Loucy (cell line): ENCODE results near the gene ERF.

Source experiments
- H2AFZ ChIP-seq: fragments of 200-600 bp; sonication (generic); 2 replicates; pipeline ENCODE4 v1.6.0; 2016; ENCODE audit warnings: antibody characterized with exemption, mild to moderate bottlenecking, low read length, moderate library complexity
- H3F3A ChIP-seq: fragments of 200-600 bp; 2 replicates; pipeline ENCODE4 v1.6.0; 2016; ENCODE audit warnings: antibody characterized with exemption, low read depth, mild to moderate bottlenecking
- H3K27me3 ChIP-seq: fragments of 200-600 bp; sonication (generic); 2 replicates; pipeline ENCODE4 v1.6.1; 2014; ENCODE audit warnings: low read length, mild to moderate bottlenecking; ENCODE audit not compliant: insufficient read depth, poor library complexity, severe bottlenecking
- H3K36me3 ChIP-seq: fragments of 200-600 bp; sonication (generic); 2 replicates; pipeline ENCODE4 v1.6.1; 2016; ENCODE audit warnings: low read length; ENCODE audit not compliant: insufficient read depth
- H3K4me1 ChIP-seq: fragments of 200-600 bp; sonication (generic); 2 replicates; pipeline ENCODE4 v1.5.1; 2014; ENCODE audit warnings: low read length, mild to moderate bottlenecking; ENCODE audit not compliant: insufficient read depth, poor library complexity, severe bottlenecking
- H3K4me2 ChIP-seq: fragments of 200-600 bp; sonication (generic); 2 replicates; pipeline ENCODE4 v1.6.0; 2014; ENCODE audit warnings: antibody characterized with exemption, low read length, low read depth, mild to moderate bottlenecking; ENCODE audit not compliant: poor library complexity, severe bottlenecking
- H3K4me3 ChIP-seq: fragments of 200-600 bp; sonication (generic); 2 replicates; pipeline ENCODE4 v1.5.1; 2014; ENCODE audit warnings: low read length, mild to moderate bottlenecking, mixed read lengths; ENCODE audit not compliant: poor library complexity, severe bottlenecking
- H3K79me2 ChIP-seq: fragments of 200-600 bp; sonication (generic); 2 replicates; pipeline ENCODE4 v1.6.1; 2014; ENCODE audit warnings: low read length; ENCODE audit not compliant: insufficient read depth
- H3K9ac ChIP-seq: fragments of 200-600 bp; sonication (generic); 2 replicates; pipeline ENCODE4 v1.6.0; 2014; ENCODE audit warnings: mild to moderate bottlenecking, low read depth, low read length, moderate library complexity; ENCODE audit not compliant: poor library complexity, severe bottlenecking
- H3K9me2 ChIP-seq: fragments of 200-600 bp; sonication (generic); replicated peaks from 2 replicates; pipeline ENCODE4 v1.6.1; 2016; ENCODE audit warnings: low read depth, low read length, mixed read lengths
- H3K9me3 ChIP-seq: fragments of 200-600 bp; sonication (generic); 2 replicates; pipeline ENCODE4 v1.6.1; 2014; ENCODE audit warnings: mild to moderate bottlenecking, antibody characterized with exemption, low read length, low read depth; ENCODE audit not compliant: insufficient read depth
- H4K20me1 ChIP-seq: fragments of 200-600 bp; sonication (generic); 2 replicates; pipeline ENCODE4 v1.6.0; 2014; ENCODE audit warnings: antibody characterized with exemption, low read length, mild to moderate bottlenecking; ENCODE audit not compliant: insufficient read depth, poor library complexity, severe bottlenecking
- CTCF ChIP-seq: fragments of 200-600 bp; sonication (generic); conservative IDR thresholded peaks from 2 replicates; pipeline ENCODE4 v1.5.1; 2014; ENCODE audit warnings: mild to moderate bottlenecking, antibody characterized with exemption, low read length
- EZH2phosphoT487 ChIP-seq: fragments of 200-600 bp; IDR thresholded peaks from 2 replicates; pipeline ENCODE4 v1.6.1; 2018; ENCODE audit warnings: antibody characterized with exemption, mild to moderate bottlenecking, moderate library complexity, borderline replicate concordance

The ERF gene

GRCh38 chr19:42281827-42282762 lies 27.2 kb upstream of the ERF start:
- Histone ChIP-seq H3K36me3 (peaks cover 3% of the 10 kb centered on the region; the same call in 1 of the 2 replicates), H2AFZ (no peak overlapping the region), H3K4me3 (peak overlapping the region; percentile 74), H3K9me2 (no peaks in the 10 kb centered on the region), H3K9ac (peak overlapping the region; percentile 76), H3K79me2 (peaks cover 39% of the 10 kb centered on the region), H4K20me1 (peaks cover 20% of the 10 kb centered on the region), H3K27me3 (no peaks in the 10 kb centered on the region), H3K9me3 (no peaks in the 10 kb centered on the region), H3K4me2 (peak overlapping the region; percentile 87), H3K4me1 (peaks cover 54% of the 10 kb centered on the region), H3F3A (peaks cover 5% of the 10 kb centered on the region; the same call in 1 of the 2 replicates)
- no peak for TF ChIP-seq EZH2phosphoT487
- TF ChIP-seq CTCF = no peak

DNA sequence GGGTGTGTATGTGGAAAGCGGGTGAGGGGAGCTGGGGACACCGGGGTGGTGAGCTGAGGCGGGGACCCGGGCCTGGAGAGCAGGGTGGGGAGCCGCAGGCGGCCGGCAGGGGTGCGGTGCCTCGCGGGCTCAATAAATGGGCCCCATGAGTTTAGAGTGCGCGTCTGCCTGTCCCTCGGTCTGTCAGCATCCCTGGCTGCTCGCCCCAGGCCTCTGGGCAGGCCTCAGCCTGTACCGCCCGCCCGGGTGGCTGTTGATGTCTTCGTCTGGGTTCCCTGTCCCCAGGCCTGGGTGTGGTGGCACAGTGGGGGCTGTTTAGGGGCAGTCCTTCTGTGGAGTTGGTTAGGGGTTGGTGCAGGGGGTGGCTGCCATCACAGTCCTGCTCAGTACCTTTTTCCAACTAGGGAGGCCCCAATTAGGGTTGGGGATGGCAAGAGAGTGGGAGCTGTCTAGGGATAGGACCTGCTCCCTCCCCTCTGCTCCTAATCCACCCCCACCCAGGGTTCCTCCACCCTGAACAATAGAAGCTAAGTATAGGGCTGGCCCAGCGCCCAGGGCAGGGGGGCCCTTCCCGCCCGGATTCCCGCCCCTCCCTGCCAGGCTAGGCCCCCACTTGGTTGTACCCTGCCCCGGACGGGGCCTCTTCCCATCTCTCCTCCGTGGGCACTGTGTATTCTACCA lies 26.4 kb upstream of the ERF start:
- peaks cover 52% of the 10 kb centered on the region for H3K4me1 ChIP-seq
- no peaks in the 10 kb centered on the region for H3K9me2 ChIP-seq
- H3K9me3 ChIP-seq = no peaks in the 10 kb centered on the region
- peak overlapping the region; percentile 74 for H3K4me3 ChIP-seq
- no peaks in the 10 kb centered on the region for H3K36me3 ChIP-seq
- H3K9ac ChIP-seq = peak overlapping the region; percentile 76
- H2AFZ ChIP-seq = no peak overlapping the region
- H3K27me3 ChIP-seq = no peaks in the 10 kb centered on the region
- H3F3A ChIP-seq = peaks cover 5% of the 10 kb centered on the region; the same call in 1 of the 2 replicates
- peaks cover 33% of the 10 kb centered on the region for H3K79me2 ChIP-seq
- peak overlapping the region; percentile 87 for H3K4me2 ChIP-seq
- peaks cover 17% of the 10 kb centered on the region for H4K20me1 ChIP-seq
- TF ChIP-seq CTCF = no peak
- TF ChIP-seq EZH2phosphoT487 = no peak

GRCh38 chr19:42280815-42281145 lies 25.9 kb upstream of the ERF start:
- peaks cover 5% of the 10 kb centered on the region; the same call in 1 of the 2 replicates for H3F3A ChIP-seq
- no peaks in the 10 kb centered on the region for H3K27me3 ChIP-seq
- H3K4me1 ChIP-seq = peaks cover 47% of the 10 kb centered on the region
- H3K9ac ChIP-seq = peak overlapping the region; percentile 76
- peaks cover 13% of the 10 kb centered on the region for H4K20me1 ChIP-seq
- peak overlapping the region; percentile 74 for H3K4me3 ChIP-seq
- H3K4me2 ChIP-seq = peak overlapping the region; percentile 87
- TF ChIP-seq EZH2phosphoT487 (no peak), CTCF (no peak)
- peaks cover 28% of the 10 kb centered on the region for H3K79me2 ChIP-seq
- no peaks in the 10 kb centered on the region for H3K9me3 ChIP-seq
- H3K36me3 ChIP-seq = no peaks in the 10 kb centered on the region
- H2AFZ ChIP-seq = peak overlapping the region; percentile 37; the same call in 1 of the 2 replicates
- no peaks in the 10 kb centered on the region for H3K9me2 ChIP-seq
